Trophoblast cell (in vitro differentiated cells and primary cell): ENCODE results near the gene COLEC11. TPM values are rescaled to one million over a fixed set of nuclear protein-coding genes. Genes with fewer than 3 reads are reported as not detected.

Experiments
- DNase-seq, 2 donors: peaks; one replicate each; pipeline ENCODE4 v3.0.0-alpha.2; 2016
- H2AFZ ChIP-seq: 2 replicates; pipeline ENCODE4 v1.6.1; 2013; ENCODE audit warnings: low read length, moderate library complexity, mild to moderate bottlenecking; ENCODE audit not compliant: insufficient read depth, poor library complexity
- H2AK5ac ChIP-seq: 2 replicates; pipeline ENCODE4 v1.6.1; 2013; ENCODE audit warnings: mild to moderate bottlenecking, low read length
- H2BK120ac ChIP-seq: 2 replicates; pipeline ENCODE4 v1.6.1; 2013; ENCODE audit warnings: low read length, mild to moderate bottlenecking, moderate library complexity; ENCODE audit not compliant: insufficient read depth, poor library complexity
- H2BK12ac ChIP-seq: 2 replicates; pipeline ENCODE4 v1.6.1; 2013; ENCODE audit warnings: mild to moderate bottlenecking, low read length, moderate library complexity
- H2BK5ac ChIP-seq: 2 replicates; pipeline ENCODE4 v1.6.1; 2013; ENCODE audit warnings: low read length, low read depth, moderate library complexity, mild to moderate bottlenecking; ENCODE audit not compliant: poor library complexity
- H3K14ac ChIP-seq: 2 replicates; pipeline ENCODE4 v1.6.1; 2013; ENCODE audit warnings: mild to moderate bottlenecking, low read length
- H3K18ac ChIP-seq: 2 replicates; pipeline ENCODE4 v1.6.1; 2013; ENCODE audit warnings: mild to moderate bottlenecking, low read length
- H3K23ac ChIP-seq: 2 replicates; pipeline ENCODE4 v1.6.1; 2013; ENCODE audit warnings: low read length
- H3K27ac ChIP-seq: 2 replicates; pipeline ENCODE4 v1.5.1; 2013; ENCODE audit warnings: low read depth, mild to moderate bottlenecking, inconsistent platforms, low read length, moderate library complexity
- H3K27me3 ChIP-seq: 2 replicates; pipeline ENCODE4 v1.6.1; 2013; ENCODE audit warnings: inconsistent platforms, mild to moderate bottlenecking, low read length, moderate library complexity; ENCODE audit not compliant: insufficient read depth
- H3K36me3 ChIP-seq, 2 experiments: 1 replicate in 1 of 2; 2 replicates in 1 of 2; pipeline ENCODE4 v1.6.1; 2013; ENCODE audit warnings: low read length in 2 of 2, mild to moderate bottlenecking in 2 of 2, moderate library complexity in 1 of 2; ENCODE audit not compliant: insufficient read depth in 2 of 2, control insufficient read depth in 1 of 2
- H3K4ac ChIP-seq: 2 replicates; pipeline ENCODE4 v1.6.1; 2013; ENCODE audit warnings: low read depth, mild to moderate bottlenecking, low read length, moderate library complexity
- H3K4me1 ChIP-seq, 2 experiments: 1 replicate in 1 of 2; 2 replicates in 1 of 2; pipeline ENCODE4 v1.6.1; 2013; ENCODE audit warnings: low read length in 2 of 2, mild to moderate bottlenecking in 2 of 2, moderate library complexity in 1 of 2; ENCODE audit not compliant: insufficient read depth in 2 of 2, control insufficient read depth in 1 of 2
- H3K4me2 ChIP-seq: 2 replicates; pipeline ENCODE4 v1.6.1; 2013; ENCODE audit warnings: inconsistent platforms, mild to moderate bottlenecking, low read length, moderate library complexity
- H3K4me3 ChIP-seq: 2 replicates; pipeline ENCODE4 v1.5.1; 2013; ENCODE audit warnings: mild to moderate bottlenecking, low read depth, low read length, inconsistent platforms
- H3K79me1 ChIP-seq: one replicate; pipeline ENCODE4 v1.6.1; 2013; ENCODE audit warnings: low read length
- H3K79me2 ChIP-seq: 2 replicates; pipeline ENCODE4 v1.6.1; 2013; ENCODE audit warnings: low read length, mild to moderate bottlenecking; ENCODE audit not compliant: control insufficient read depth, insufficient read depth, poor library complexity
- H3K9ac ChIP-seq: 2 replicates; pipeline ENCODE4 v1.6.1; 2013; ENCODE audit warnings: mild to moderate bottlenecking, low read length
- H3K9me3 ChIP-seq: 2 replicates; pipeline ENCODE4 v1.6.1; 2013; ENCODE audit warnings: low read depth, mild to moderate bottlenecking, control low read depth, inconsistent platforms, low read length; ENCODE audit not compliant: insufficient read depth
- H4K12ac ChIP-seq: 2 replicates; pipeline ENCODE4 v1.6.1; 2013; ENCODE audit warnings: low read depth, mild to moderate bottlenecking, low read length, moderate library complexity
- H4K8ac ChIP-seq: 2 replicates; pipeline ENCODE4 v1.6.1; 2013; ENCODE audit warnings: low read depth, mild to moderate bottlenecking, low read length, moderate library complexity
- H4K91ac ChIP-seq: one replicate; pipeline ENCODE4 v1.6.1; 2013; ENCODE audit warnings: low read depth, mild to moderate bottlenecking, low read length, moderate library complexity
- WGBS: extraction: QIAGEN DNeasy Blood & Tissue Kit; methylation state at CpG from one replicate; pipeline ENCODE4 v1.1.7; 2013; ENCODE audit warnings: missing lambda C conversion rate; ENCODE audit not compliant: insufficient read length, insufficient coverage; ENCODE audit errors: extremely low coverage; 5-methylcytosine and 5-hydroxymethylcytosine counted together
- polyA plus RNA-seq: library from polyadenylated mRNA; stranded (reverse); fragments of 200-250 nt; gene quantifications from 2 replicates; pipeline ENCODE4 v1.2.3, GENCODE V29; 2013

Gene COLEC11
- polyA plus RNA-seq, result 0.19 and 0.29 TPM in 2 replicates

DNA sequence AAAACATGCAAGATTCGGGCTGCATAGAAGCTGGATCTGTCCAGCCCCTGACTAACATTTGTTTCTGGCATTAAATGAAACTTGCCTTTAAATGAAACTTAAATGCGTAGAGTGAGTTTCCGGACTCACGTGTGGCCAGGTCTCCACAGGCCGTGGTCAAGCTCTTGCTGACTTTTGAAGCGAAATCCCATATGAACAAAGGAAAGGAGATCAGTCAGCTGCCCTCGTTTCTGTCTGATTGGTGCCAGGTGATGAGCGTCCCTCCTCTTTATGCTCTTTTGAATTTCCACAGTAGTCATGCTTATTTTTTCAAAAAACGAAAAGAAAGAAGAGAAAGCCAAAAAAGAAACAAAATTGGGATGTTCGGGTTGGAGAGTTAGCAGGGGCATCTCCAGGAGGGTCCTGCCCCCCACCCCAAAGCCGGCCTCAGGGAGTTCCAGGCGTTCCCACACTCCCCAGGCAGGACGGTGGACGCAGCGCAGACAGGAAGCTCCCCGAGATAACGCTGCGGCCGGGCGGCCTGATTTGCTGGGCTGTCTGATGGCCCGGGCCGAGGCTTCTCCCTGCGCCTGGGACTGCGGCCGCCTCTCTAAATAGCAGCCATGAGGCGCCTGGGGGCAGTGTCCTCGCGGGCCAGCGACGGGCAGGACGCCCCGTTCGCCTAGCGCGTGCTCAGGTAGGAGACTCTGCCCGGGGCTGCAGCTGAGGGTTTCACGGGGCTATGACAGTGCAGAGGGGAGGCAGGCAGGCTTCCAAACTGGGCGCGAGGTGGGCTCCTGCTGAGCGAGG lies at the start of gene COLEC11:
COLEC11 (plus strand) TSS at position 620 of the 789 bp plus-strand sequence. CDS start 9,229 bp downstream, outside the sequence.
- no peak for DNase-seq

DNA sequence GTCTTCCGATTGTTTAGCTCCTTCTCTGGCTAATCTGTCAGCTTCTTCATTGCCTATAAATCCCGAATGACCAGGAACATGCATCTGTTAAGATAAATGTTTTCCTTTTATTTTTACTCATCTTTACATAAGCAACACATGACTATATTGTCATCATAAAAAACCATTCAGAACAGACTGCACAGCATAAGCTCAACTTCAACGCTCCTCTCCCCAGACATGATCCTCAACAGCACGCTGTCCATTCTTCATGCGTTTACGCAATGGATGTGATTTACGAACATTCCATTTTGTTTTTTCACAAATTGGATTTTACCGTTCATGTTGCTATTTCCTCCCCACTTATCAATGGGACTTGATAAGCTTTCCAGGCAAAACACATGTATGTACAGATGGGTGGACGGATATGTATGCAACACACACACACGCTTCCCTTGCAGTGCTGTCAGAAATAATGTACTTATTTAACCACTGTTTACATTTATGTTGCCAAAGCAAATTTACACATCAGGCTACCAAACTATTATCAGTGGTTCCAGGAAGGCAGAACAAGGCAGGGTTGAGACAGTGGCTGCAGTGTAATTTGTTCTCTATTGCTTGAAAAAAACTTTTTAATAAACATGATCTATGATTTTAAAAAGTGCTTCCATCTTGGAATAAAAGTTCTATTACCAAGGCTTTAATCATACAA lies 49.0 kb upstream of the COLEC11 start:
- Histone ChIP-seq H4K91ac (no peak overlapping the region), H3K4me2 (no peak overlapping the region), H2AFZ (no peak overlapping the region), H3K4ac (no peak overlapping the region), H4K12ac (no peak overlapping the region), H3K18ac (no peak overlapping the region), H3K36me3 (peaks cover 51 to 65% of the 10 kb centered on the region in 2 experiments), H3K27me3 (no peaks in the 10 kb centered on the region), H3K4me3 (no peak overlapping the region), H3K9ac (no peak overlapping the region), H2BK120ac (no peak overlapping the region), H3K9me3 (no peaks in the 10 kb centered on the region), H2BK5ac (no peak overlapping the region), H3K79me1 (no peaks in the 10 kb centered on the region), H3K4me1 (no peaks in the 10 kb centered on the region), H2BK12ac (no peak overlapping the region), H3K14ac (no peak overlapping the region), H4K8ac (no peak overlapping the region), H2AK5ac (no peak overlapping the region), H3K79me2 (no peaks in the 10 kb centered on the region), H3K23ac (no peak overlapping the region), H3K27ac (no peak overlapping the region)
- WGBS, result no CpG with 5 or more reads among the region's 10 CpGs
- DNase-seq, result no peak

More for the DNA sequence above, at the start of gene COLEC11:
- Histone ChIP-seq H3K23ac (no peak within 1 kb of the TSS), H2BK12ac (no peak within 1 kb of the TSS), H3K4me3 (no peak within 1 kb of the TSS), H4K91ac (no peak within 1 kb of the TSS), H2AFZ (no peak within 1 kb of the TSS), H3K27ac (no peak within 1 kb of the TSS), H4K12ac (no peak within 1 kb of the TSS), H3K4me2 (no peak within 1 kb of the TSS), H3K36me3 (peaks cover 0 to 2% of the 10 kb centered on the region in 2 experiments), H3K14ac (no peak within 1 kb of the TSS), H4K8ac (no peak within 1 kb of the TSS), H3K9ac (peak within 1 kb of the TSS; percentile 50), H3K4ac (no peak within 1 kb of the TSS), H2AK5ac (no peak within 1 kb of the TSS), H3K18ac (no peak within 1 kb of the TSS), H3K27me3 (no peaks in the 10 kb centered on the region), H3K79me1 (no peaks in the 10 kb centered on the region), H3K4me1 (no peaks in the 10 kb centered on the region), H2BK120ac (no peak within 1 kb of the TSS), H3K9me3 (no peaks in the 10 kb centered on the region), H2BK5ac (no peak within 1 kb of the TSS), H3K79me2 (no peaks in the 10 kb centered on the region)
- no CpG with 5 or more reads among the region's 40 CpGs for WGBS

DNA sequence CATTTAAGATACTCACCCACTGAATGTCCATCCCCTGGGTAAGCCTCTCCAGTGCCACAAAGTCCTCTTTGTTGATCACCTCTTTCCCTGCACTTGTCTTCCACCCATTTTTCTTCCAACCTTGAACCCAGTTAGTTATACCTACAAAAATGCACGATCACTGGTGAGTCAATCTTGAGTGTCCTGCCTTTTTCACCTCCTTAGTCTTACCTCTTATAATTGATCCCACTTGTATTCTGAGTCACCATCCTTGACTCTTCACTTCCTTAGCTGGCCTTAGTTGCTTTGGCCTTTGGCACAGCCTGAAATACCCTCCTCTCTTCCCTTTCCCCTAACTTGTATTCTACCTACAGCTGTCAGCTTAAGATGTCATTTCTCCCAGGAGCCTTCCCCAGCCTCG lies 47.0 kb upstream of the COLEC11 start:
- Histone ChIP-seq H3K27me3 (no peaks in the 10 kb centered on the region), H3K79me2 (no peaks in the 10 kb centered on the region), H3K79me1 (no peaks in the 10 kb centered on the region), H2BK120ac (no peak overlapping the region), H4K91ac (no peak overlapping the region), H3K4me2 (no peak overlapping the region), H3K18ac (no peak overlapping the region), H3K4ac (no peak overlapping the region), H3K23ac (no peak overlapping the region), H2BK12ac (no peak overlapping the region), H4K12ac (no peak overlapping the region), H3K4me1 (no peaks in the 10 kb centered on the region), H3K4me3 (no peak overlapping the region), H3K27ac (no peak overlapping the region), H2BK5ac (no peak overlapping the region), H2AK5ac (no peak overlapping the region), H3K36me3 (peaks cover 55 to 71% of the 10 kb centered on the region in 2 experiments), H3K14ac (no peak overlapping the region), H3K9ac (no peak overlapping the region), H4K8ac (no peak overlapping the region), H3K9me3 (no peaks in the 10 kb centered on the region), H2AFZ (no peak overlapping the region)
- WGBS, result no CpG with 5 or more reads among the region's 2 CpGs
- DNase-seq, result no peak

DNA sequence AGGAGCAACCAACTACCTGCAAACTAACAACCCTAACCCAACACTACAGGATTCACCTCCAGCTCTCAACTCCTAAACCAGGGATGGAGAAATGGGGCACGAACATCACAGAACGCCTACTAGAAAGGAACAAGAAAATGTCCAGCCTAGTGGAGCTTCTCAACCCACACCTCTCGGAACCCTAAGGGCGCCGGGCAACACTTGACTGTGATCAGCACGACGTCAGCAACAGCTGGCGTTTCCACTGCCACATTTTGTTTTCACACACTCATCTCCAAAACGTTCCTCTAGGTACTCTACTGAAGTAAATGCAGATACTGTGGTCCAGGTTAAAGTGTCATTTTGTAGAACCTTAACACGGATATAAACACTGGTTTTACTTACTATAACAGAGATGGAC lies 41.0 kb upstream of the COLEC11 start:
- no peak for DNase-seq
- H3K23ac ChIP-seq, result no peak overlapping the region
- no peaks in the 10 kb centered on the region for H3K9me3 ChIP-seq
- no peak overlapping the region for H2BK12ac ChIP-seq
- H2BK120ac ChIP-seq, result no peak overlapping the region
- no peak overlapping the region for H2AFZ ChIP-seq
- H3K4me3 ChIP-seq, result no peak overlapping the region
- H3K18ac ChIP-seq, result no peak overlapping the region
- WGBS, result no CpG with 5 or more reads among the region's 10 CpGs
- H3K36me3 ChIP-seq, result peaks cover 36 to 42% of the 10 kb centered on the region in 2 experiments
- no peak overlapping the region for H4K12ac ChIP-seq
- H2AK5ac ChIP-seq, result no peak overlapping the region
- peaks cover 10% of the 10 kb centered on the region for H3K79me2 ChIP-seq
- H4K8ac ChIP-seq, result no peak overlapping the region
- peaks cover 9% of the 10 kb centered on the region for H3K79me1 ChIP-seq
- no peak overlapping the region for H4K91ac ChIP-seq
- H3K27me3 ChIP-seq, result no peaks in the 10 kb centered on the region
- no peak overlapping the region for H3K4me2 ChIP-seq
- H3K9ac ChIP-seq, result no peak overlapping the region
- no peak overlapping the region for H2BK5ac ChIP-seq
- peaks cover 0 to 3% of the 10 kb centered on the region in 2 experiments for H3K4me1 ChIP-seq
- no peak overlapping the region for H3K4ac ChIP-seq
- no peak overlapping the region for H3K14ac ChIP-seq
- H3K27ac ChIP-seq, result no peak overlapping the region
